Epithelial cell of proximal tubule (primary cell): ENCODE measurements around the gene TNRC18. TPM values are rescaled to one million over a fixed set of nuclear protein-coding genes. Genes with fewer than 3 reads are reported as not detected.

Source experiments
- DNase-seq: peaks from one replicate; pipeline ENCODE4 v3.0.0-alpha.2; 2011; ENCODE audit warnings: low read depth
- H3K4me3 ChIP-seq: 2 replicates; pipeline ENCODE4 v1.5.1; 2011; ENCODE audit warnings: low read depth, mild to moderate bottlenecking, low read length
- CTCF ChIP-seq: conservative IDR thresholded peaks from 2 replicates; pipeline ENCODE4 v1.5.1; 2012; ENCODE audit warnings: low read depth, mild to moderate bottlenecking, low read length
- total RNA-seq: library from RNA; depleted of rRNA; stranded (reverse); fragments of >200 nt; gene quantifications from 2 replicates; pipeline ENCODE4 v1.2.3, GENCODE V29; 2015

The TNRC18 gene
- total RNA-seq, 1 donor from 2014 or later: 34.3 TPM

GRCh38 chr7:5350174-5350463 lies 73.5 kb downstream of the TNRC18 start:
- no peak overlapping the region for H3K4me3 ChIP-seq
- no peak for TF ChIP-seq CTCF
- no peak for DNase-seq

- DNase-seq: no peak
- no peak overlapping the region for H3K4me3 ChIP-seq
- TF ChIP-seq CTCF: no peak
Observed at GRCh38 chr7:5349437-5350173, 74.0 kb downstream of the TNRC18 start.

GRCh38 chr7:5349005-5349380 lies 74.6 kb downstream of the TNRC18 start:
- H3K4me3 ChIP-seq: no peak overlapping the region
- TF ChIP-seq CTCF: no peak
- DNase-seq: no peak

GRCh38 chr7:5348134-5349004 lies 75.3 kb downstream of the TNRC18 start:
- TF ChIP-seq CTCF: no peak
- no peak overlapping the region for H3K4me3 ChIP-seq
- DNase-seq: no peak

GRCh38 chr7:5345671-5346070 lies 78.0 kb downstream of the TNRC18 start:
- no peak for DNase-seq
- no peak for TF ChIP-seq CTCF
- no peak overlapping the region for H3K4me3 ChIP-seq

- DNase-seq: no peak
- TF ChIP-seq CTCF: no peak
- H3K4me3 ChIP-seq: no peak overlapping the region
Observed at GRCh38 chr7:5345171-5345570, 78.5 kb downstream of the TNRC18 start.

GRCh38 chr7:5344342-5344741 lies 79.3 kb downstream of the TNRC18 start:
- DNase-seq: no peak
- no peak for TF ChIP-seq CTCF

More at GRCh38 chr7:5344342-5344741, 79.3 kb downstream of the TNRC18 start:
- H3K4me3 ChIP-seq: no peak overlapping the region
